ENCODE results near the gene DNASE1L1.

- no peak for TF ChIP-seq EP300 (IDR thresholded peaks at IDR 0.05; ENCODE audit: borderline replicate concordance)
- no peak for TF ChIP-seq CREB1 (IDR thresholded peaks at IDR 0.05; ENCODE audit: low read depth)
- no peak for TF ChIP-seq CEBPB (IDR thresholded peaks at IDR 0.05)
- TF ChIP-seq TEAD4 (IDR thresholded peaks at IDR 0.05), result no peak
- TF ChIP-seq, protein P1, sequence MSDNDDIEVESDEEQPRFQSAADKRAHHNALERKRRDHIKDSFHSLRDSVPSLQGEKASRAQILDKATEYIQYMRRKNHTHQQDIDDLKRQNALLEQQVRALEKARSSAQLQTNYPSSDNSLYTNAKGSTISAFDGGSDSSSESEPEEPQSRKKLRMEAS (IDR thresholded peaks at IDR 0.05), result no peak
Observed at GRCh38 chrX:154381271-154381670, 27.8 kb downstream of the DNASE1L1 start.

All from Ishikawa (cell line).